ENCODE data around the gene PEX19.

Gene PEX19

DNA sequence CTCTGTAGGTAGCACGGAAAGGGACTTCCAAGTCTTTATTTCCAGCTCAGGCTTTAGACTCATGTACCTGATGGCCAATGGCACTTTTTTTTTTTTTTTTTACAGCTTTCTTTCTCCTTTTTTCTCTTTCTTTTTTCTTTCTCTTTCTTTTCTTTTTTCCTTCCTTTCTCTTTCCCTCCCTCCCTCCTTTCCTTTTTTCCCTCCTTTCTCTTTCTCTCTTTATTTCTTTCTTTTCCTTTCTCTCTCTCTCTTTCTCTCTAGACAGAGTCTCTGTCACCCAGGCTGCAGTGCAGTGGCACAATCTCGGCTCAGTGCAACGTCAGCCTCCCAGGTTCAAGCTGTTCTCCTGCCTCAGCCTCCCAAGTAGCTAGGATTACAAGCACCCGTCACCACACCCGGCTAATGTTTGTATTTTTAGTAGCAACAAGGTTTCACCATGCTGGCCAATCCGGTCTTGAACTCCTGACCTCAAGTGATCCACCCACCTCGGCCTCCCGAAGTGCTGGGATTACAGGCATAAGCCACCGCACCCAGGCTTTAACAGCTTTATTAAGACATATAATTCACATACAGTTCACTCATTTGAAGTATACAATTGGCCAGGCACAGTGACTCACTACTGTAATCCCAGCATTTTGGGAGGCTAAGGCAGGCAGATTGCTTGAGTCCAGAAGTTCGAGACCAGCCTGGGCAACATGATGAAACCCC is 17.5 kb downstream of the PEX19 start:
- DNase-seq (ENCODE audit: extremely low spot score) = no peak
- ChIA-PET POLR2A (interaction anchor here (1.0 to 1.9 kb wide), 2 partner anchors 9 to 21 kb away, joined by 4 to 6 read pairs; no protein-coding TSS in a partner anchor), CTCF (interaction anchor here (0.7 to 0.8 kb wide), 2 partner anchors 14 to 78 kb away, joined by 3 to 4 read pairs; no protein-coding TSS in a partner anchor)
- no peak for TF ChIP-seq ELF4 (IDR thresholded peaks at IDR 0.05)
- no peak for TF ChIP-seq BHLHE40 (IDR thresholded peaks at IDR 0.05; ENCODE audit: borderline replicate concordance)
- TF ChIP-seq ARNT (IDR thresholded peaks at IDR 0.05) = no peak
- TF ChIP-seq, protein P1, sequence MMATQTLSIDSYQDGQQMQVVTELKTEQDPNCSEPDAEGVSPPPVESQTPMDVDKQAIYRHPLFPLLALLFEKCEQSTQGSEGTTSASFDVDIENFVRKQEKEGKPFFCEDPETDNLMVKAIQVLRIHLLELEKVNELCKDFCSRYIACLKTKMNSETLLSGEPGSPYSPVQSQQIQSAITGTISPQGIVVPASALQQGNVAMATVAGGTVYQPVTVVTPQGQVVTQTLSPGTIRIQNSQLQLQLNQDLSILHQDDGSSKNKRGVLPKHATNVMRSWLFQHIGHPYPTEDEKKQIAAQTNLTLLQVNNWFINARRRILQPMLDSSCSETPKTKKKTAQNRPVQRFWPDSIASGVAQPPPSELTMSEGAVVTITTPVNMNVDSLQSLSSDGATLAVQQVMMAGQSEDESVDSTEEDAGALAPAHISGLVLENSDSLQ (IDR thresholded peaks at IDR 0.05) = no peak

DNA sequence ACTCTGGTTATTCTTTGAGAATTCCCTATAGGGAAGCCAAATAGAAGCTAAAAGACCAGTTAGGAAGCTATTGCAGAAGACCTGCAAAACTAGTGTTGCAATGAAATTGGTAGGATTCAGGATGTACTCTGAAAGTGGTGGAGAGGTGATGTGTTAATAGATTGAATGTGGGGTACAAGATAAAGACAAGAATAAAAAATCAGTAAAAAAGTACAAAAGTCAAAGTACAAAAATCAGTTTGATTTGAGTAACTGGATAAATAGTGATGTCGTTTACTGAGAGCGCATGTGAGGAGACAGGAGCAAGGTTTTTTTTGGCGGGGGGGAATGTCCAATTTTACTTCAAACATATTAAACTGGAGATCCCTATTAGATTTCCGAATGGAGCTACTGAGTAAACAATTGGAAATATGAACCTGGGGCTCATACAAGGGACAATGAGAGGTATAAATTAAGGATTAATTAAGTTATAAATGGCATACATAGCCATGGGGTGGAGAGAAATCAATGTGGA is 20.1 kb downstream of the PEX19 start:
- ChIA-PET POLR2A (no interaction called here), CTCF (no interaction called here)
- DNase-seq (ENCODE audit: extremely low spot score) = no peak
- TF ChIP-seq SP1 (IDR thresholded peaks at IDR 0.05) (no peak), ELF4 (IDR thresholded peaks at IDR 0.05) (no peak)

DNA sequence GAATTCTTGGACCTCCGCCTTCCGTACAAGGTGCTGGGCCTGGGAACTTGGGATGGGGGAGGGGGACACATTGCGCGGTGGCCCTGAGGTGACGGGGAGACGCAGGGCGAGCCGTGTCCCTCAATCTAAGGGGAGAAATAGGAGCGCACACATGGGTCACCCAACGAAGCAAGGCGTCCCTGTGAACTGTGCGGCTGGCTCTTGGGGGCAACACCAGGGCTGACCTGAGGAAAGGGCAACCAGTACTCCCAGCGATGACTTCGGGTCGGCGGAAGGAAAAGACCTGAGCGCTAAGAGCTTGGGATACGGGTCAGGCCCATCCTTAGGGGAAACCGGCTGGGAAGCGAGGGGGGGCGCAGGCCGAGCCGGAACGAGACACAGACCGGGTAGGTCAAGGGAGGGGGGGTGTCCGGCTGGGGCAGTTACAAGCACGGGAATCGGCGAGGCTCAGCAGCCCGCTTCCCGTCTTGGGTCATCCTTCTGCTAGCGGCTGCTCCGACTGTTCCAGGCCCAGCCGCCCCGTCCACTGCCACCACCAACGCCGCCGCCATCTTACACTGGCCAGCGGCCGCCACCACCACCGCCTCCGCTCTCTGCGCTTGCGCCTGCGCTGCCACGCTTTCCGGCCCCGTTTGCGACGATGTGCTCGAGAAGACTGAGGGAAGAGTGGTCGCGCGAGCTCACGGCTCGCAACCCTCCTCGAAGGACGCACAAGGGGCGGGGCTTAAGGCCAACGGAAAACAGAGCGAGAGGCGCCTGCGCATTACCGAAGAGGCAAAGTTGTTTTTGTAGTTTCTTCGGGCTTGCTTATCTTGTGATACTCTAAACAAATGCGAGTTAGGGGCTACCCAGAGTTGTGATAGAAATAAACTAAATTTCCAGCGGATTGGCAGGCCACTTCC is 22.8 kb downstream of the PEX19 start, which contains the start of gene DCAF8:
TSS of gene DCAF8 (minus strand) at position 657 of the 902 bp plus-strand sequence. CDS start 18,541 bp downstream, outside the sequence.
- CTCF ChIA-PET = interaction anchor here (0.9 to 2.4 kb wide), 3 partner anchors 10 to 177 kb away, joined by 3 to 13 read pairs (median 9); no protein-coding TSS in a partner anchor
- POLR2A ChIA-PET = interaction anchor here (0.9 to 1.4 kb wide), 19 partner anchors 8 to 892 kb away, joined by 3 to 15 read pairs (median 3); partner anchors contain the start of genes PEX19, PIGM and UFC1
- peak; percentile 73 for TF ChIP-seq NFRKB (IDR thresholded peaks at IDR 0.05)
- TF ChIP-seq ELF4 (IDR thresholded peaks at IDR 0.05) = peak; percentile 52; the same call in 1 of the 2 replicates
- TF ChIP-seq CTBP1 (IDR thresholded peaks at IDR 0.05; ENCODE audit: borderline replicate concordance) = no peak

DNA sequence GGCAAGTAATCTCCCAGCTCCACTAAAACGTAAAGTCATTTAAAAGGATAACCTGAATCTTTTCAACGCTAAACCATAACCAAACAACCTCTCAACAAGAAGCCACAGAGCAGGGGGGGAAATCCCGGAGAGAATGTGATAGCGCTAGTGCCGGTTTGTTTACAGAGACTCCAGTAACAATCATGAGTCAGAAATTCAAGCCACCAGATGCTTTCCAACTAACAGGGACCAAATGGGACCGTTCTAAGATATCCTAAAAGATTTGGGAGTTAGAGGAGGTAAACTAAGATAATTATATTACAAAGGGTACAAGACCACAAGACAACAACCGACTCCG is 23.4 kb downstream of the PEX19 start:
- ChIA-PET POLR2A (interaction anchor here (0.8 to 1.4 kb wide), 6 partner anchors 9 to 139 kb away, joined by 3 to 12 read pairs (median 3); partner anchors contain the start of gene PEX19), CTCF (interaction anchor here (1.4 to 2.4 kb wide), 3 partner anchors 10 to 68 kb away, joined by 7 to 13 read pairs (median 9); no protein-coding TSS in a partner anchor)
- DNase-seq (ENCODE audit: extremely low spot score) = peak; percentile 41
- TF ChIP-seq FOXK2 (IDR thresholded peaks at IDR 0.05) (no peak), LEF1 (IDR thresholded peaks at IDR 0.05; ENCODE audit: borderline replicate concordance) (no peak), HDGF (IDR thresholded peaks at IDR 0.05; ENCODE audit: borderline replicate concordance) (no peak), ARNT (IDR thresholded peaks at IDR 0.05) (no peak), FOXA1 (IDR thresholded peaks at IDR 0.05) (no peak), TARDBP (IDR thresholded peaks at IDR 0.05) (no peak), L3MBTL2 (conservative IDR thresholded peaks at IDR 0.05) (no peak), ELF4 (IDR thresholded peaks at IDR 0.05) (no peak)

More for the DNA sequence above, 22.8 kb downstream of the PEX19 start, which contains the start of gene DCAF8:
- peak; percentile 98 for DNase-seq (ENCODE audit: extremely low spot score)

DNA sequence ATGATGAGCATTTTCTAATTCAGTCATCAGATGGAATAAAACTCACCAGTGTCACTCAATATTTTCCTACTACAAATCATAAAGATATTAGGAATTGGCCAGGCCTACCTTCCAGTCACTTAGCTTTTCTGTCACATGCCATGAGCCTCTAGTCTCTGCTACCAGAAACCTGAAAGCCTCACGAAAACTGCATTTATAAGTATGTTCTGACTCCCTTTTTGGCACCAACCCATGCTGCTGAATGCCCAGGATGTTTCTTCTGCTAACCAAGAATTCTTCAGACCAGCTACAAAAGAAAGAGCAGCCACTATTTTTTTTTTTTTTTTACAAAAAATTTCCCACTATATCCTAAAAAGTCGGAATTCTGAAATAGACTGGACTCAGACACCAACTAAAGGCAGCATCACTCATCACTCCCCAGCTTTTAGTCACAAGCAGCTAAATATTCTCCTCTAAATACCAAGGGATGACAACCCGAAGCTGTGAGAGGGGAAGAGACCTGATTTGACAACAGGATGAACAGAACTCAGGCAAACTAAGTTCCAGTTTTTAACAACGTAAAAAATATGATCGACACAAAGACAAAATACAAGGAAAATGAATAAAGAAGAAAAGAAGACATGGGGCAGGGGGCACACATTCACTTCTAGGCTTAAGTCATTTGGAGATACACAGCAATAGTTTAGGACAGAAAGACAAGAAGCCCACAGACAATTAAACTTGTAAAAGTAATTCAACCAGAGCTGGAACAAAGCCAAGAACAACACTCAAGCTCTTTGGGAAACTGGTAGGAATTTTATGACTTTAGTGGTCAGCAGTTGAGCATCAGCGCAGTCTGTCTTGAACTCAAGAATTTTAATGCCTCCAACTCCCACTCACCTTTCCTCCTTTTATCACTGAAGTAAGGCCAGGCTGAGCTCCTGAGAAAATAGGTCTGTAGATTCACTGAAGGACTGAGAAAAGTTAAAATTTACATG is 24.2 kb downstream of the PEX19 start:
- CTCF ChIA-PET = interaction anchor here (0.6 to 2.4 kb wide), 3 partner anchors 9 to 68 kb away, joined by 3 to 13 read pairs (median 7); no protein-coding TSS in a partner anchor
- DNase-seq (ENCODE audit: extremely low spot score) = peak; percentile 70
- POLR2A ChIA-PET = interaction anchor here (0.8 to 1.4 kb wide), 7 partner anchors 8 to 70 kb away, joined by 3 to 12 read pairs (median 3); partner anchors contain the start of gene PEX19
- TF ChIP-seq FOXA1 (IDR thresholded peaks at IDR 0.05) (no peak), CTBP1 (IDR thresholded peaks at IDR 0.05; ENCODE audit: borderline replicate concordance) (peak; percentile 79)
- TF ChIP-seq, protein P1 (IDR thresholded peaks at IDR 0.05) = peak; percentile 44; the same call in 1 of the 2 replicates

DNA sequence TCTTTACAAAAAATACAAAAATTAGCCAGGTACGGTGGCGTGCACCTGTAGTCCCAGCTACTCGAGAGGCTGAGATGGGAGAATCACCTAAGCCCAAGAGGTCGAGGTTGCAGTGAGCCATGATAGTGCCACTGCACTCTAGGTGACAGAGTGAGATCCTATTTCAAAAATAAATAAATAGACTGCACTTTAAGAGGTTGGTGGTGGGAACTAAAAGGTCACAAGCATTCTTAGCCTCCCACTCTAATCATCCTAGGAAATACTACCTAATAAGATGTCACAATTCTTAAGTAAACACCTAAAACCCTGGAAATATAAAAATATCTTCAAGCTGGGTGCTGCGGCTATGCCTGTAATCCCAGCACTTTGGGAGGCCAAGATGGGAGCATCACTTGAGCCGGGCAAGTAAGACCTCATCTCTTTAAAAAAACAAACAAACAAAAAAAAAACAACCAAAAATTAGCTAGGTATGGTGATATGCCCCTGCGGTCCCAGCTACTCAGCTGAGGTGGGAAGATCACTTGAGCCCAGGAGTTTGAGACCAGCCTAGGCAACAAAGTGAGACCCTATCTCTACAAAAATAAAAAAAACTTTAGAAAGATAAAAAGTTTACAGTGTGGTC is 26.6 kb downstream of the PEX19 start:
- TF ChIP-seq CTBP1 (IDR thresholded peaks at IDR 0.05; ENCODE audit: borderline replicate concordance) (peak; percentile 58; the same call in 1 of the 2 replicates), ZNF384 (IDR thresholded peaks at IDR 0.05) (peak; percentile 14; the same call in 1 of the 2 replicates), ARNT (IDR thresholded peaks at IDR 0.05) (no peak)
- ChIA-PET CTCF (no interaction called here), POLR2A (interaction anchor here (1.2 kb wide), 1 partner anchor 26 kb away, joined by 3 read pairs; no protein-coding TSS in a partner anchor)
- DNase-seq (ENCODE audit: extremely low spot score) = no peak

Data from HEK293T (cell line).